ENCODE data around the gene FBLN5.

DNA sequence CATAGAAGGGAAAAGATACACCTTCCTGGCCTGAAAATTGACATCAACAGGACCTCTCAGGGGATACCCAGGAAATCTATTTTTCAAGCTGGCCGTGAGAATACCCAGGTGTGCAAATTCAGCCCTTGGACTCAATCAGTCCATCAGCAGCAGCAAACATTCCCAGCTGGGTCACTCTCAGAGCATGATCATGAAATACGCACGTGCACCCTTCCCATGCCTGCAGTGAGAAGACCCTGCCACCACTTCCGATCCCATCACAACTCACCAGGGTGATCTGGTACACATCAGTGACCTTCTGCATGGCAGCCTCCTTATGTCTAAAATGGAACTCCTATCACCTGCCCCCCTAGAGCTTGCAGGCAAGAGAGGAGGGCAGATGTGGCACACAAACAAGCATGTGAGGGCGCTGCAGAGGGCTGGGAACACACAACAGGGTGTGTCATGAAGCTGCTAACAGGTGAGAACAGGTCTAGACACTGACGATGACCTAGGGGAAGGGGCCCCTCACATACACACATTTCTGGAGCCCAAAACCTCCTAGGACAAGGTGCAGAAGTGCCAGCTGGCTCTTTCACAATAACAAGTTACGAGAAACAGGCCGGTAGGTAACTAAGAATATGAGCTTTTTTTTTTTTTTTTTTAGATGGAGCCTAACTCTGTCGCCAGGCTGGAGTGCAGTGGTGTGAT lies 42.4 kb downstream of the FBLN5 start:
- TF ChIP-seq, protein P1, sequence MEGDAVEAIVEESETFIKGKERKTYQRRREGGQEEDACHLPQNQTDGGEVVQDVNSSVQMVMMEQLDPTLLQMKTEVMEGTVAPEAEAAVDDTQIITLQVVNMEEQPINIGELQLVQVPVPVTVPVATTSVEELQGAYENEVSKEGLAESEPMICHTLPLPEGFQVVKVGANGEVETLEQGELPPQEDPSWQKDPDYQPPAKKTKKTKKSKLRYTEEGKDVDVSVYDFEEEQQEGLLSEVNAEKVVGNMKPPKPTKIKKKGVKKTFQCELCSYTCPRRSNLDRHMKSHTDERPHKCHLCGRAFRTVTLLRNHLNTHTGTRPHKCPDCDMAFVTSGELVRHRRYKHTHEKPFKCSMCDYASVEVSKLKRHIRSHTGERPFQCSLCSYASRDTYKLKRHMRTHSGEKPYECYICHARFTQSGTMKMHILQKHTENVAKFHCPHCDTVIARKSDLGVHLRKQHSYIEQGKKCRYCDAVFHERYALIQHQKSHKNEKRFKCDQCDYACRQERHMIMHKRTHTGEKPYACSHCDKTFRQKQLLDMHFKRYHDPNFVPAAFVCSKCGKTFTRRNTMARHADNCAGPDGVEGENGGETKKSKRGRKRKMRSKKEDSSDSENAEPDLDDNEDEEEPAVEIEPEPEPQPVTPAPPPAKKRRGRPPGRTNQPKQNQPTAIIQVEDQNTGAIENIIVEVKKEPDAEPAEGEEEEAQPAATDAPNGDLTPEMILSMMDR (IDR thresholded peaks at IDR 0.05): no peak
- TF ChIP-seq, protein P2, sequence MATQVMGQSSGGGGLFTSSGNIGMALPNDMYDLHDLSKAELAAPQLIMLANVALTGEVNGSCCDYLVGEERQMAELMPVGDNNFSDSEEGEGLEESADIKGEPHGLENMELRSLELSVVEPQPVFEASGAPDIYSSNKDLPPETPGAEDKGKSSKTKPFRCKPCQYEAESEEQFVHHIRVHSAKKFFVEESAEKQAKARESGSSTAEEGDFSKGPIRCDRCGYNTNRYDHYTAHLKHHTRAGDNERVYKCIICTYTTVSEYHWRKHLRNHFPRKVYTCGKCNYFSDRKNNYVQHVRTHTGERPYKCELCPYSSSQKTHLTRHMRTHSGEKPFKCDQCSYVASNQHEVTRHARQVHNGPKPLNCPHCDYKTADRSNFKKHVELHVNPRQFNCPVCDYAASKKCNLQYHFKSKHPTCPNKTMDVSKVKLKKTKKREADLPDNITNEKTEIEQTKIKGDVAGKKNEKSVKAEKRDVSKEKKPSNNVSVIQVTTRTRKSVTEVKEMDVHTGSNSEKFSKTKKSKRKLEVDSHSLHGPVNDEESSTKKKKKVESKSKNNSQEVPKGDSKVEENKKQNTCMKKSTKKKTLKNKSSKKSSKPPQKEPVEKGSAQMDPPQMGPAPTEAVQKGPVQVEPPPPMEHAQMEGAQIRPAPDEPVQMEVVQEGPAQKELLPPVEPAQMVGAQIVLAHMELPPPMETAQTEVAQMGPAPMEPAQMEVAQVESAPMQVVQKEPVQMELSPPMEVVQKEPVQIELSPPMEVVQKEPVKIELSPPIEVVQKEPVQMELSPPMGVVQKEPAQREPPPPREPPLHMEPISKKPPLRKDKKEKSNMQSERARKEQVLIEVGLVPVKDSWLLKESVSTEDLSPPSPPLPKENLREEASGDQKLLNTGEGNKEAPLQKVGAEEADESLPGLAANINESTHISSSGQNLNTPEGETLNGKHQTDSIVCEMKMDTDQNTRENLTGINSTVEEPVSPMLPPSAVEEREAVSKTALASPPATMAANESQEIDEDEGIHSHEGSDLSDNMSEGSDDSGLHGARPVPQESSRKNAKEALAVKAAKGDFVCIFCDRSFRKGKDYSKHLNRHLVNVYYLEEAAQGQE (IDR thresholded peaks at IDR 0.05; ENCODE audit: insufficient read depth in 1 of 2, low read depth in 2 of 2, low read length in 1 of 2): no peak
- no peak for TF ChIP-seq POLR2AphosphoS5 (IDR thresholded peaks at IDR 0.05; ENCODE audit: low read depth, low read length)

Data from Panc1 (cell line).